ENCODE results near the gene NPTX2. TPM values are rescaled to one million over a fixed set of nuclear protein-coding genes. Genes with fewer than 3 reads are reported as not detected.

Gene NPTX2
- total RNA-seq, 1 experiment from 2014 or later, result 2.1 TPM

DNA sequence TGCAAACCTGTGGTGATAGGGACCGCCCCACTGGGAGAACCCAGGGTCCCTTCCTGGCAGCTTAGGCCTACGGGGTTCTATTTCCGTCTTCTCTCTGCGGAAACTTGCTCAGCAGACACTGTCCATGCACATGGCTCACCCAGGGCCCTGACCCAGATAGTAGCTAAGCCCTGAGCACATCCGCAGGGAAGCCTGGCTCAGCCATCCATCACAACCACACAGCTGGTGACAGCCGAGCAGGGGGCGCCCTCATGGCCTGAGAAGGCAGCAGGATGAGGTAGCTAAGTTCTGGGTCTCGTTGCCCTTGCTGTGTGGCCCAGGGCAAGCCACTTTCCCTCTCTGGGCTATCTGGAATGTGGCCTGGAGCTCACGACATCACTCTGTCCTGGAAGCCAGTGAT, 23.3 kb downstream of the NPTX2 start:
- no peaks in the 10 kb centered on the region for H3K9me3 ChIP-seq
- H3K36me3 ChIP-seq, result no peaks in the 10 kb centered on the region
- DNase-seq, result no peak
- no peak overlapping the region for H3K4me3 ChIP-seq
- no peaks in the 10 kb centered on the region for H3K27me3 ChIP-seq

DNA sequence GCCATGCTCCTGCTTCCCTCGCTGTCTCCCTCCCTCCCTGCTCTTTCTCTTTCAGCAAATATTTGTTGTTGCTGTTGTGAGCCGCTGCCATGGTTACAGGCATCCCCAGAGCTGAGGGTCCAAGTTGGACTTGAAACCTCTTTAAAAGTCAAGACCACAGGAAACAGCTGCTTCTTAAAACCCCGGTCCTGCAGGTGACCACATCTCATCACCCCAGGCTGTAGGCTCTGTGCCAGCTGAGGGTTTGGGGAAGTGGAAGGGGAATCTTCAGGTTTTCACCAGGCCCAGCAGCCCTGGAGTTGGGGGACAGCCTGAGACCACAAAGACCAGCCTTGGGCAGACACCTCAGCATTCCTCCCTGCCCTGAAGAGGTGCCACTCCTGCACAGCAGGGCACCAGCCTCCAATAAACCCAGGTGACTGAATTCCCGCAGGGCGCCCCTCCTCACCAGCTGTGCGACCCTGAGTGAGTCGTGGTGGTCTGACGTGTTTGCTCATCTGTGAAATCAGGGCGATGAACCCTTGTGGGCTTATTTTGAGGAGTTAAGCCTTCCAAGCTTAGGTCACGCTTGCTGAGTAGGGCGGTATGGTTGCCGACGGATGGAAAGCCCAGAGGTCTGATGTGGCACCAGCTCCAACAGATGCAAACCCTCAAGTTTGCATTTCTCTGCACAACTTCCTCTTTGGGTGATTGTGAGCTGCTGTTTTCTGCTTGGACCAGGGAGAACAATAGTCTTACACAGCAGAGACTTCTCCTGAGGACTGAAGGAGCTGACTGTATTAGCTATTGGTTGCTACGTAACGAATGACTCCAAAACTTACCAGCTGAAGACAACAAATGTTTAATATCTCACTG, 24.8 kb downstream of the NPTX2 start:
- no peak for DNase-seq
- no peaks in the 10 kb centered on the region for H3K36me3 ChIP-seq
- H3K27me3 ChIP-seq, result no peaks in the 10 kb centered on the region
- H3K9me3 ChIP-seq, result no peaks in the 10 kb centered on the region
- H3K4me3 ChIP-seq, result no peak overlapping the region

- no peaks in the 10 kb centered on the region for H3K36me3 ChIP-seq
- H3K4me3 ChIP-seq, result no peak overlapping the region
- no peak for DNase-seq
- no peaks in the 10 kb centered on the region for H3K9me3 ChIP-seq
- no peaks in the 10 kb centered on the region for H3K27me3 ChIP-seq
Observed at GRCh38 chr7:98643236-98643985, 26.3 kb downstream of the NPTX2 start.

DNA sequence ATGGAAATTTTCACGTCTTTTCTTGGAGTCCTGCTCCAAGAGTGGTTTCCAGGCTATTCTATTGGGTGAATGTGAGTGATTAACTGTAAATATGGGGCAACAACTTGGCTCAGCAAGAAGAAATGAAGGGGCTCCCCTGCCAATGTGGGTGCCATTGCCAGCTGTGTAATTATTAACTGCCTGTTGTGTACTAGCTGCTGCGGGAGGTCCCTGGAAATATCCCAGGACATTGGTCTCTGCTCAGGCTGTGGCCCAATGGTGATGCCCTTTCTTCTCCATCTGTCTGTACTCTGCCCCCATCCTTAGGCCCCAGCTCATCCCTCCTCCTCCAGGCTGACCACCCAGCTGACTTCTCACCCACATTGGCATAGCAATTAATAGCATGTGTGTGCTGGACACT, 29.4 kb downstream of the NPTX2 start:
- no peak for DNase-seq
- Histone ChIP-seq H3K9me3 (no peaks in the 10 kb centered on the region), H3K36me3 (no peaks in the 10 kb centered on the region), H3K27me3 (no peaks in the 10 kb centered on the region), H3K4me3 (no peak overlapping the region)

GRCh38 chr7:98647326-98647725, 30.2 kb downstream of the NPTX2 start:
- H3K9me3 ChIP-seq, result no peaks in the 10 kb centered on the region
- no peaks in the 10 kb centered on the region for H3K27me3 ChIP-seq
- no peaks in the 10 kb centered on the region for H3K36me3 ChIP-seq
- H3K4me3 ChIP-seq, result no peak overlapping the region
- no peak for DNase-seq

DNA sequence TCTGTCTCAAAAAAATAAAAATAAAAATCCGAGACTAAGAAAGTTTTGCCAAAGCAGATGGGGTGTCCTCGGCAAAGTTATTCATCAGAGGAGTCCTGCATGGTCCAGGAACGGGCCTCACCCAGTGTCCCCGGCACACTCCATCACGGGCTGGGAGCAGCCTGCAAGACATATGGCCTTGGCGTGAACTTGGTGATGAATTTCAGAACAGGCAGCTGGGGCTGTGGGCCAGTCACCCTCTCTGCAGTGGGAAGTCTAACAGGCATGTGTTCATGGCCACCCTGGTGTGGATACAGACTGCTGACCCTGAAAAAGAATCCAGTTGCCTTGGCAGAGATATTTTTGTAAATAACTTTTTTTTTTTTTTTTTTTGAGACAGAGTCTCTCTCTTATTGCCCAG, 34.7 kb downstream of the NPTX2 start:
- no peaks in the 10 kb centered on the region for H3K36me3 ChIP-seq
- no peaks in the 10 kb centered on the region for H3K9me3 ChIP-seq
- H3K4me3 ChIP-seq, result no peak overlapping the region
- DNase-seq, result no peak
- no peaks in the 10 kb centered on the region for H3K27me3 ChIP-seq

- no peaks in the 10 kb centered on the region for H3K9me3 ChIP-seq
- H3K4me3 ChIP-seq, result no peak overlapping the region
- H3K36me3 ChIP-seq, result no peaks in the 10 kb centered on the region
- no peak for DNase-seq
- H3K27me3 ChIP-seq, result no peaks in the 10 kb centered on the region
Observed at GRCh38 chr7:98653601-98654310, 36.7 kb downstream of the NPTX2 start.

DNA sequence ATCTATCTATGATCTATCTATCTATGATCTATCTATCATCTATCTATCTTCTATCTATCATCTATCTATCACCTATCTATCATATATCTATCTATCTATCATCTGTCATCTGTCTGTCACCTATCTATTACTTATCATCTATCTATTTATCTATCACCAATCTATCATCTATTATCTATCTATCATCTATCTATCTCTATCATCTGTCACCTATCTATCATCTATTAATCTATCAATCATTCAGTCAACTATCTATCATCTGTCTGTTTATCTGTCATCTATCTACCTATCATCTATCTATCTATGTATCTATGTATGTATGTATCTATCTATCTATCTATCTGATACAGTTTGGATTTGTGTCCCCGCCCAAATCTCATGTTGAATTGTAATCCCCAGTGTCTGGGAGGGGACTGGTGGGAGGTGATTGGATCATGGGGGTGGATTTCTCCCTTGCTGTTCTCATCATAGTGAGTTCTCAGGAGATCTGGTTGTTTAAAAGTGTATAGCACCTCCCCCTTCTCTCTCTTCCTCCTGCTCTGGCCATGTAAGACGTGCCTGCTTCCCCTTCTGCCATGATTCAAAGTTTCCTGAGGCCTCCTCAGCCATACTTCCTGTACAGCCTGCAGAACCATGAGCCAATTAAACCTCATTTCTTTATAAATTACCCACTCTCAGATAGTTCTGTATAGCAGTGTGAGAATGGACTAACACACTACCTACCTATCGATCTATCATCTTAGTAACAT, 37.6 kb downstream of the NPTX2 start:
- no peak for DNase-seq
- no peak overlapping the region for H3K4me3 ChIP-seq
- H3K27me3 ChIP-seq, result no peaks in the 10 kb centered on the region
- H3K36me3 ChIP-seq, result no peaks in the 10 kb centered on the region
- no peaks in the 10 kb centered on the region for H3K9me3 ChIP-seq

GRCh38 chr7:98655611-98656010, 38.5 kb downstream of the NPTX2 start:
- Histone ChIP-seq H3K36me3 (no peaks in the 10 kb centered on the region), H3K27me3 (no peaks in the 10 kb centered on the region), H3K4me3 (no peak overlapping the region), H3K9me3 (no peaks in the 10 kb centered on the region)
- peak; percentile 6 for DNase-seq

DNA sequence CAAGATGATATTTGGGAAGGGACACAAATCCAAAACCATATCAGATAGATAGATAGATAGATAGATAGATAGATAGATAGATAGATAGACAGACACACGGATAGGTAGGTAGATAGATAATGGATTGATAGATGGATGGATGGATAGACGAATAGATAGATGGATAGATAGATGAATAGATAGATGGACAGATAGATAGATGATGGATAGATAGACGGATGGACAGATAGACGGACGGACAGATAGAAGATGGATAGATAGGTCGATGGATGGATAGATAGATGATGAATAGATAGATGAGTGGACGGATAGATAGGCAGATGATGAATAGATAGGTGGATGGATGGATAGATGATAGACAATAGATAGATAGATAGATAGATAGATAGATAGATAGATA, 39.8 kb downstream of the NPTX2 start:
- no peak for DNase-seq
- no peak overlapping the region for H3K4me3 ChIP-seq
- no peaks in the 10 kb centered on the region for H3K36me3 ChIP-seq
- H3K27me3 ChIP-seq, result no peaks in the 10 kb centered on the region
- no peaks in the 10 kb centered on the region for H3K9me3 ChIP-seq

DNA sequence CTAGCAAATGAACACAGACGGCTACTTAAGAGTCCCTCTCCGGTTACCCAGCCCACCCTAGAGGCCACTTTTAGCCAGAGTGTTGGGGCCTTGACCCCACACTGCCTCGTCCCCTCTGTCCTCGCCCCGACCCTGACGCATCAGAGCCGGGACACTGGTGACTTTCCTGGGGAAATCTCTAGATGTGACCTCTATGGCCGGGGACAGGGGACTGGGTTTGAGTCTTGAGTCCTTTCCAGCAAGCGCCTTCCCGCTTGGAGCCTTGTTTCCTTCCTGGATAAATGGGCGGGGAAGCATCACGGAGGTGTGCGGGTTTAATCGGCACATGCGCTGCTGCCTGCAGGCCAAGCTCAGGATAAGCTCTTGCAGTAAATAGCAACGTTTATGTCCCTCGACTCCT, 40.7 kb downstream of the NPTX2 start:
- DNase-seq, result no peak
- Histone ChIP-seq H3K4me3 (no peak overlapping the region), H3K36me3 (no peaks in the 10 kb centered on the region), H3K9me3 (no peaks in the 10 kb centered on the region), H3K27me3 (no peaks in the 10 kb centered on the region)

DNA sequence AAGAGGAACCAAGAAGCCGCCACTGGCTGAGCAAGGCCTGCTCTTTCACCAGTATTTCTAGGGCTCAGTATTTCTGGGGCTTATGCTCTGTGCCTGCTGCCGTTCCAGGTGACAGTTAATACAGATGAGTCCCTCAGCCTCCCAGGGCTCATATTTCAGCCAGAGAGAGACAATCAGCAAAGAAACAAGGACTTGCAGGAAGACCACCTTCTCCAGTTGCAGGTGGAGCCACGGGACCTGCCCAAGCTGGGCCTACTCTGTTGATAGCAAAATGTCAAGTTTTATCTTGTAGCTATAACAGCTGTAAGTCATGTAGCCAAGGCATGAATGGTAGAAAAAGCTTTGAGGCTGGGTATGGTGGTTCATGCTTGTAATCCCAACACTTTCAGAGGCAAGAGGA, 42.7 kb downstream of the NPTX2 start:
- H3K36me3 ChIP-seq, result no peaks in the 10 kb centered on the region
- no peaks in the 10 kb centered on the region for H3K27me3 ChIP-seq
- DNase-seq, result no peak
- no peak overlapping the region for H3K4me3 ChIP-seq
- H3K9me3 ChIP-seq, result no peaks in the 10 kb centered on the region

GRCh38 chr7:98661607-98662006, 44.5 kb downstream of the NPTX2 start:
- Histone ChIP-seq H3K4me3 (no peak overlapping the region), H3K27me3 (no peaks in the 10 kb centered on the region), H3K36me3 (no peaks in the 10 kb centered on the region), H3K9me3 (no peaks in the 10 kb centered on the region)
- DNase-seq, result no peak

DNA sequence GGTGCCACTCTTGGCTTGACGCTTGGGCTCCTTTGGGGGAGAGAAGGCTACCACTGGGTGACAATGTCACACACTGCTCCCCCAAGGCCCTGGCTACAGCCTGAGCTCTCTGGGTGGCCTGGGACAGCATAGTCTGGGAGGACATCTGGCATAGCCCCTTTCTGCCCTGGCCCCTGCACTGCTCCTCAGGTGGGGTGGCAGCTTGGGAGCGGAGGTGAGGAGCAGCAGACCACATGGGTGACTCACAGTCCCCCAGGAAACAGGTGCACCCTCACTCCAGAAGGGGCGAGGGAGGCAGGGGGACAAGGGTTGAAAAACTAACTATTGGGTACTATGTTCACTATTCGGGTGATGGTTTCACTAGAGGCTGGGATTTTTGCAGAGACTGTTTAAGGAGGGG, 45.2 kb downstream of the NPTX2 start:
- no peaks in the 10 kb centered on the region for H3K27me3 ChIP-seq
- H3K4me3 ChIP-seq, result no peak overlapping the region
- no peaks in the 10 kb centered on the region for H3K9me3 ChIP-seq

DNA sequence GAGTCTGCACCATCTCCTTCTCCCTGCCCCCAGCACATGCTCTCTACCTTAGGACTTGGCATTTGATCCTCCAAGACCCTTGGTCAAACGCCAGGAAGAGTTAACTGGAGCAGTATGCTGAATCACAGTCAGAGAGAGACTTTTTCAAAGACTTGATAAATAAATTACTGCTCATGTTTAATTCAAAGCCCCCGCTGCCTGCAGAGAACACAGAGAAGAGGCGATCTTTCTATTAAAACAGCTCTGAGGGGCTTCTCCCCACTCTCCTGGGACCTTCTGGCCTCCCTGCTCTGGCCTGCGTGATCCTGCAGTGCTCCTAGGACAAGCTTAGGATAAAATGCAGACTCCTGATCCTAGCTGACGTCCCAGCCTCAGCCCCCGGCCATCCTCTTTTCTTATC, 47.8 kb downstream of the NPTX2 start:
- Histone ChIP-seq H3K27me3 (no peaks in the 10 kb centered on the region; the same call in 1 of the 2 replicates), H3K4me3 (no peak overlapping the region), H3K36me3 (no peaks in the 10 kb centered on the region), H3K9me3 (no peaks in the 10 kb centered on the region)
- no peak for DNase-seq

More for the DNA sequence above, 45.2 kb downstream of the NPTX2 start:
- no peaks in the 10 kb centered on the region for H3K36me3 ChIP-seq
- DNase-seq, result no peak

- DNase-seq, result no peak
- Histone ChIP-seq H3K9me3 (no peaks in the 10 kb centered on the region), H3K36me3 (no peaks in the 10 kb centered on the region), H3K4me3 (no peak overlapping the region), H3K27me3 (no peaks in the 10 kb centered on the region; the same call in 1 of the 2 replicates)
Observed at GRCh38 chr7:98668255-98668654, 51.2 kb downstream of the NPTX2 start.
